ENCODE measurements around the gene NELFCD.

- TF ChIP-seq EZH2 (IDR thresholded peaks at IDR 0.05; ENCODE audit: insufficient read depth, poor library complexity, severe bottlenecking) (no peak), EZH2phosphoT487 (IDR thresholded peaks at IDR 0.05; ENCODE audit: insufficient read depth, low read depth) (no peak)
These were observed 13.5 kb downstream of the NELFCD start for GRCh38 chr20:58994390-58995159.

Data from GM23248 (cell line).